SU-DHL-6 (cell line): ENCODE data around the gene CD8B2.

Experiments used
- H2AFZ ChIP-seq: fragments of 200-600 bp; sonication (generic); 2 replicates; pipeline ENCODE4 v1.6.1; 2014; ENCODE audit warnings: low read depth, mild to moderate bottlenecking, moderate library complexity, mixed read lengths, antibody characterized with exemption, low read length; ENCODE audit not compliant: severe bottlenecking
- H3F3A ChIP-seq: fragments of 200-600 bp; shearing (Covaris generic); 2 replicates; pipeline ENCODE4 v1.6.0; 2016; ENCODE audit warnings: antibody characterized with exemption, mild to moderate bottlenecking; ENCODE audit not compliant: insufficient read depth
- H3K27ac ChIP-seq: fragments of 200-600 bp; sonication (generic); 2 replicates; pipeline ENCODE4 v1.5.1; 2016; ENCODE audit warnings: low read depth, mild to moderate bottlenecking, low read length, moderate library complexity, mixed read lengths
- H3K27me3 ChIP-seq: fragments of 200-600 bp; sonication (generic), shearing (Covaris generic); 2 replicates; pipeline ENCODE4 v1.6.0; 2014; ENCODE audit warnings: mild to moderate bottlenecking, low read length
- H3K36me3 ChIP-seq: fragments of 200-600 bp; sonication (generic); 2 replicates; pipeline ENCODE4 v1.6.1; 2014; ENCODE audit warnings: mild to moderate bottlenecking, low read length, mixed read lengths
- H3K4me2 ChIP-seq: fragments of 300-600, 200-600 bp; shearing (Covaris generic), sonication (generic); 2 replicates; pipeline ENCODE4 v1.6.0; 2014; ENCODE audit warnings: low read length, low read depth, mild to moderate bottlenecking; ENCODE audit not compliant: poor library complexity, severe bottlenecking
- H3K4me3 ChIP-seq: fragments of 200-600 bp; sonication (generic); 2 replicates; pipeline ENCODE4 v1.5.1; 2014; ENCODE audit warnings: antibody characterized with exemption, low read length, mild to moderate bottlenecking, mixed read lengths; ENCODE audit not compliant: insufficient read depth, poor library complexity, severe bottlenecking
- H3K79me2 ChIP-seq: fragments of 200-600 bp; sonication (generic); 2 replicates; pipeline ENCODE4 v1.6.1; 2014; ENCODE audit warnings: mild to moderate bottlenecking, low read length, moderate library complexity; ENCODE audit not compliant: insufficient read depth
- H3K9ac ChIP-seq: fragments of 200-600 bp; sonication (generic); 2 replicates; pipeline ENCODE4 v1.7.0; 2014; ENCODE audit warnings: mild to moderate bottlenecking, low read length
- H3K9me2 ChIP-seq: fragments of 200-600 bp; sonication (generic); replicated peaks from 2 replicates; pipeline ENCODE4 v1.6.1; 2014; ENCODE audit warnings: low read length; ENCODE audit not compliant: insufficient read depth
- H3K9me3 ChIP-seq: fragments of 200-600 bp; sonication (generic); 2 replicates; pipeline ENCODE4 v1.6.1; 2014; ENCODE audit warnings: low read length, mixed read lengths; ENCODE audit not compliant: insufficient read depth
- H4K20me1 ChIP-seq: fragments of 200-600 bp; sonication (generic); 2 replicates; pipeline ENCODE4 v1.6.1; 2014; ENCODE audit warnings: low read depth, mild to moderate bottlenecking, antibody characterized with exemption, low read length, moderate library complexity, mixed read lengths
- CTCF ChIP-seq: fragments of 200-600 bp; sonication (generic); IDR thresholded peaks from one replicate; pipeline ENCODE4 v1.5.1; 2017; ENCODE audit warnings: antibody characterized with exemption, mild to moderate bottlenecking, low read length, moderate library complexity; ENCODE audit not compliant: insufficient read depth, poor library complexity, severe bottlenecking
- EZH2phosphoT487 ChIP-seq: fragments of 200-600 bp; sonication (generic), shearing (Covaris generic); conservative IDR thresholded peaks from 2 replicates; pipeline ENCODE4 v1.6.1; 2018; ENCODE audit warnings: mild to moderate bottlenecking, antibody characterized with exemption, low read length, moderate library complexity, mixed read lengths

CD8B2 gene

GRCh38 chr2:106521016-106521415, 33.9 kb downstream of the CD8B2 start:
- H3K4me2 ChIP-seq: no peak overlapping the region
- no peaks in the 10 kb centered on the region for H3K9me3 ChIP-seq

DNA sequence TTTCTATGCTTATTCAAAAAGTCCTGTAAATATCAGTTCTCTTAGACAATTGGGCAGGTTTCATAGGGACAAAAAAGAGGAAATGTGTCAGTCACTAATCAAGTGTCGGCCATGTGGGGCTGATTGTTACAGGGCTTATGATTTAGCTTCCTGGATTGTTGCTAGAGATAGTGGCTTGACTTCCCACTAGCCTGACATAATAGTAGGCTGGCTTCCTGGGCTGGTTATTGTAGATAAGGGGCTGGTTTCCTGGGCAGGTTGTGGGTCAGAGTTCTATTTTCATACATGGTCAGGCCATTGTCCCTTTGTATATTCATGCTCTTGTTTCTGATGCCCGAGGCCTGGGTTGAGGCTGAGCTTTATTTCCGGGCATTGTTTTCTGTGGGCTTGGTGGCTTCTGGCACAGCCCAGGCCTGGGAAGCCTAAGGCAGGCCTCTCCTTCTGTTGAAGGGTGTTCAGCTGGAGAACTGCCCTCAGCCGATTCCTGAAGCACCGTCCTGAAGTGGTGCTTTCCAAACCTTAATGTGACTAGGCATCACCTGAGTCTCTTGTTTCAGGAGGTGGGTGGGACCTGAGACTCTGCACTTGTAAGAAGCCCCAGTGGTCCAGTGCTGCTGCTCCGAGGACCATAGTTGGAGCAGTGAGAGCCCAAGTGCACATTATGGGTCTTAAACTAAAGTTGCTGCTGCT, 37.0 kb downstream of the CD8B2 start:
- H3K27ac ChIP-seq: no peak overlapping the region
- no peaks in the 10 kb centered on the region for H3F3A ChIP-seq
- no peak overlapping the region for H2AFZ ChIP-seq
- H3K36me3 ChIP-seq: no peaks in the 10 kb centered on the region
- no peaks in the 10 kb centered on the region for H3K9me3 ChIP-seq
- H3K4me2 ChIP-seq: no peak overlapping the region
- no peaks in the 10 kb centered on the region for H4K20me1 ChIP-seq
- H3K79me2 ChIP-seq: no peaks in the 10 kb centered on the region
- no peaks in the 10 kb centered on the region for H3K27me3 ChIP-seq
- no peaks in the 10 kb centered on the region for H3K9me2 ChIP-seq
- no peak for TF ChIP-seq EZH2phosphoT487
- no peak for TF ChIP-seq CTCF
- no peak overlapping the region for H3K9ac ChIP-seq
- no peak overlapping the region for H3K4me3 ChIP-seq

More at GRCh38 chr2:106521016-106521415, 33.9 kb downstream of the CD8B2 start:
- Histone ChIP-seq H3K79me2 (no peaks in the 10 kb centered on the region), H2AFZ (no peak overlapping the region), H3K27me3 (no peaks in the 10 kb centered on the region), H3K9ac (no peak overlapping the region), H3K4me3 (no peak overlapping the region), H3K9me2 (no peaks in the 10 kb centered on the region), H3F3A (no peaks in the 10 kb centered on the region), H4K20me1 (no peaks in the 10 kb centered on the region), H3K36me3 (no peaks in the 10 kb centered on the region), H3K27ac (no peak overlapping the region)
- TF ChIP-seq CTCF (no peak), EZH2phosphoT487 (no peak)

DNA sequence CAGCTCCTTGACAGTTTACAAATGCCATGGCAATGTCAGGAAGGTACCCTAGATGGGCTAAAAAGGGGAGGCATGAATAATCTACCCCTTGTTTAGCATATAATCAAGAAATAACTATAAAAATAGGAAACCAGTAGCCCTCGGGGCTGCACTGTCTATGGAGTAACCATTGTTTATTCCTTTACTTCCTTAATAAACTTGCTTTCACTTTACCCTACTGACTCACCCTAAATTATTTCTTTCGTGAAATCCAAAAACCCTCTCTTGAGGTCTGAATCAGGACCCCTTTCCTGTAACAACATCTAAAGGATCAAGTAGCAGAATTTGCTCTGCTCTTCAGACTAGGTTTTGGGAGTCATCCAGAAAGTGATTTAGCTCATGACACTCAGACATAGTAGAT, 43.7 kb downstream of the CD8B2 start:
- H3F3A ChIP-seq: no peaks in the 10 kb centered on the region
- TF ChIP-seq EZH2phosphoT487: no peak
- no peak for TF ChIP-seq CTCF
- H3K9me3 ChIP-seq: no peaks in the 10 kb centered on the region
- no peak overlapping the region for H3K9ac ChIP-seq
- no peak overlapping the region for H3K4me3 ChIP-seq
- no peak overlapping the region for H2AFZ ChIP-seq
- H3K9me2 ChIP-seq: no peaks in the 10 kb centered on the region
- H3K79me2 ChIP-seq: no peaks in the 10 kb centered on the region
- H3K27me3 ChIP-seq: no peaks in the 10 kb centered on the region
- H4K20me1 ChIP-seq: no peaks in the 10 kb centered on the region
- H3K36me3 ChIP-seq: no peaks in the 10 kb centered on the region
- no peak overlapping the region for H3K27ac ChIP-seq
- H3K4me2 ChIP-seq: no peak overlapping the region
